Hepatocyte (in vitro differentiated cells): Measurements from ENCODE around the gene CPLANE2. TPM values are rescaled to one million over a fixed set of nuclear protein-coding genes. Genes with fewer than 3 reads are reported as not detected.

Source experiments
- DNase-seq: peaks from one replicate; pipeline ENCODE4 v3.0.0-alpha.2; 2016; ENCODE audit warnings: low spot score
- H2AFZ ChIP-seq: fragments of 200-600 bp; sonication (generic); 2 replicates; pipeline ENCODE4 v1.6.0; 2016; ENCODE audit warnings: antibody characterized with exemption, mild to moderate bottlenecking
- H3K27ac ChIP-seq: fragments of 200-600 bp; sonication (generic); 2 replicates; pipeline ENCODE4 v1.5.1; 2016; ENCODE audit warnings: mild to moderate bottlenecking
- H3K27me3 ChIP-seq: fragments of 200-600 bp; sonication (generic); 2 replicates; pipeline ENCODE4 v1.6.1; 2016
- H3K36me3 ChIP-seq: fragments of 200-600 bp; sonication (generic); replicated peaks from 2 replicates; pipeline ENCODE4 v1.5.1; 2016; ENCODE audit warnings: low read depth; ENCODE audit not compliant: insufficient read depth
- H3K4me1 ChIP-seq: fragments of 200-600 bp; sonication (generic); 2 replicates; pipeline ENCODE4 v1.5.1; 2016; ENCODE audit warnings: mild to moderate bottlenecking, moderate library complexity; ENCODE audit not compliant: insufficient read depth
- H3K4me2 ChIP-seq: fragments of 200-600 bp; sonication (generic); 2 replicates; pipeline ENCODE4 v1.6.0; 2016
- H3K4me3 ChIP-seq: fragments of 200-600 bp; sonication (generic); 2 replicates; pipeline ENCODE4 v1.5.1; 2016; ENCODE audit warnings: mild to moderate bottlenecking
- H3K79me2 ChIP-seq: fragments of 200-600 bp; sonication (generic); 2 replicates; pipeline ENCODE4 v1.6.0; 2017; ENCODE audit warnings: mild to moderate bottlenecking
- H3K9me2 ChIP-seq: fragments of 200-600 bp; sonication (generic); replicated peaks from 2 replicates; pipeline ENCODE4 v1.6.0; 2017; ENCODE audit warnings: mild to moderate bottlenecking; ENCODE audit not compliant: insufficient read depth
- H3K9me3 ChIP-seq: fragments of 200-600 bp; sonication (generic); 2 replicates; pipeline ENCODE4 v1.5.1; 2016; ENCODE audit warnings: low read depth, mild to moderate bottlenecking
- H4K20me1 ChIP-seq: fragments of 200-600 bp; sonication (generic); 2 replicates; pipeline ENCODE4 v1.6.0; 2016; ENCODE audit warnings: mild to moderate bottlenecking; ENCODE audit not compliant: insufficient read depth, poor library complexity, severe bottlenecking
- EZH2 ChIP-seq: fragments of 200-600 bp; sonication (generic); IDR thresholded peaks from 2 replicates; pipeline ENCODE4 v1.6.1; 2016; ENCODE audit warnings: antibody characterized with exemption, mild to moderate bottlenecking, borderline replicate concordance
- EZH2phosphoT487 ChIP-seq: fragments of 200-600 bp; sonication (generic); IDR thresholded peaks from one replicate; pipeline ENCODE4 v1.6.1; 2018; ENCODE audit warnings: antibody characterized with exemption, mild to moderate bottlenecking, low read depth, moderate library complexity; ENCODE audit not compliant: unreplicated experiment, severe bottlenecking
- WGBS: methylation state at CpG from one replicate; pipeline ENCODE4 v1.1.6; 2016; ENCODE audit warnings: low lambda C conversion rate; ENCODE audit errors: missing lambda C conversion rate; 5-methylcytosine and 5-hydroxymethylcytosine counted together
- polyA plus RNA-seq: library from polyadenylated mRNA; unstranded; fragments of >200 nt; fragmentation: Nextera tagmentation; extraction: Ambion mirVana; gene quantifications from 2 replicates; pipeline ENCODE4 v1.2.1, GENCODE V29; 2016
- total RNA-seq: library from RNA; depleted of rRNA; stranded (reverse); fragments of >200 nt; gene quantifications from 2 replicates; pipeline ENCODE4 v1.2.3, GENCODE V29; 2014
- TF ChIP-seq, protein P1 (sequence below): fragments of 200-600 bp; sonication (generic); IDR thresholded peaks from 2 replicates; pipeline ENCODE4 v1.5.1; 2016; ENCODE audit warnings: antibody characterized with exemption, mild to moderate bottlenecking; ENCODE audit not compliant: poor library complexity

CPLANE2 gene
- total and polyA plus RNA-seq, 2 experiments from 2014 or later, result 5.4 to 6.6 TPM

GRCh38 chr1:16221499-16221898, 15.5 kb downstream of the CPLANE2 start:
- no peak for TF ChIP-seq EZH2phosphoT487
- TF ChIP-seq EZH2, result no peak
- TF ChIP-seq, protein P1, sequence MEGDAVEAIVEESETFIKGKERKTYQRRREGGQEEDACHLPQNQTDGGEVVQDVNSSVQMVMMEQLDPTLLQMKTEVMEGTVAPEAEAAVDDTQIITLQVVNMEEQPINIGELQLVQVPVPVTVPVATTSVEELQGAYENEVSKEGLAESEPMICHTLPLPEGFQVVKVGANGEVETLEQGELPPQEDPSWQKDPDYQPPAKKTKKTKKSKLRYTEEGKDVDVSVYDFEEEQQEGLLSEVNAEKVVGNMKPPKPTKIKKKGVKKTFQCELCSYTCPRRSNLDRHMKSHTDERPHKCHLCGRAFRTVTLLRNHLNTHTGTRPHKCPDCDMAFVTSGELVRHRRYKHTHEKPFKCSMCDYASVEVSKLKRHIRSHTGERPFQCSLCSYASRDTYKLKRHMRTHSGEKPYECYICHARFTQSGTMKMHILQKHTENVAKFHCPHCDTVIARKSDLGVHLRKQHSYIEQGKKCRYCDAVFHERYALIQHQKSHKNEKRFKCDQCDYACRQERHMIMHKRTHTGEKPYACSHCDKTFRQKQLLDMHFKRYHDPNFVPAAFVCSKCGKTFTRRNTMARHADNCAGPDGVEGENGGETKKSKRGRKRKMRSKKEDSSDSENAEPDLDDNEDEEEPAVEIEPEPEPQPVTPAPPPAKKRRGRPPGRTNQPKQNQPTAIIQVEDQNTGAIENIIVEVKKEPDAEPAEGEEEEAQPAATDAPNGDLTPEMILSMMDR, result no peak
- no peaks in the 10 kb centered on the region for H3K36me3 ChIP-seq
- no peak overlapping the region for H2AFZ ChIP-seq
- no peaks in the 10 kb centered on the region for H3K27me3 ChIP-seq
- H3K27ac ChIP-seq, result no peak overlapping the region
- peaks cover 3% of the 10 kb centered on the region for H3K4me1 ChIP-seq
- no peaks in the 10 kb centered on the region for H4K20me1 ChIP-seq
- DNase-seq, result no peak
- no peak overlapping the region for H3K4me2 ChIP-seq
- no peaks in the 10 kb centered on the region for H3K9me2 ChIP-seq
- no peaks in the 10 kb centered on the region for H3K79me2 ChIP-seq
- 100% methylated on average over 1 of the region's 1 CpG for WGBS
- no peak overlapping the region for H3K4me3 ChIP-seq
- no peaks in the 10 kb centered on the region for H3K9me3 ChIP-seq

- Histone ChIP-seq H3K4me1 (peaks cover 10% of the 10 kb centered on the region), H3K9me3 (no peaks in the 10 kb centered on the region), H3K9me2 (no peaks in the 10 kb centered on the region), H3K4me3 (no peak overlapping the region), H3K4me2 (no peak overlapping the region), H3K27me3 (no peaks in the 10 kb centered on the region), H3K79me2 (no peaks in the 10 kb centered on the region), H3K36me3 (no peaks in the 10 kb centered on the region), H4K20me1 (no peaks in the 10 kb centered on the region), H2AFZ (no peak overlapping the region), H3K27ac (no peak overlapping the region)
- WGBS, result 89% methylated on average over 4 of the region's 4 CpGs
- TF ChIP-seq EZH2, result no peak
- no peak for TF ChIP-seq EZH2phosphoT487
- TF ChIP-seq, protein P1, result no peak
- no peak for DNase-seq
Observed at GRCh38 chr1:16219968-16220500, 16.9 kb downstream of the CPLANE2 start.

GRCh38 chr1:16218674-16219071, 18.3 kb downstream of the CPLANE2 start:
- Histone ChIP-seq H3K27me3 (no peaks in the 10 kb centered on the region), H4K20me1 (no peaks in the 10 kb centered on the region), H3K79me2 (no peaks in the 10 kb centered on the region), H3K9me2 (no peaks in the 10 kb centered on the region), H3K36me3 (no peaks in the 10 kb centered on the region), H3K4me1 (peaks cover 10% of the 10 kb centered on the region), H2AFZ (no peak overlapping the region), H3K4me2 (no peak overlapping the region), H3K4me3 (no peak overlapping the region), H3K27ac (no peak overlapping the region), H3K9me3 (no peaks in the 10 kb centered on the region)
- TF ChIP-seq, protein P1, result no peak
- TF ChIP-seq EZH2 (no peak), EZH2phosphoT487 (no peak)
- WGBS, result 93% methylated on average over 6 of the region's 6 CpGs
- DNase-seq, result no peak
